Measurements from ENCODE around the gene GUCA2B. TPM values are rescaled to one million over a fixed set of nuclear protein-coding genes. Genes with fewer than 3 reads are reported as not detected.

The GUCA2B gene
- total RNA-seq, 1 donor: not detected

- DNase-seq (ENCODE audit: low read depth in 2 of 3, low spot score in 2 of 3): no peak
These were observed 12.5 kb downstream of the GUCA2B start for GRCh38 chr1:42165511-42166210.

- no peak for DNase-seq (ENCODE audit: low read depth in 2 of 3, low spot score in 2 of 3)
These were observed 14.6 kb downstream of the GUCA2B start for GRCh38 chr1:42167611-42168390.

- DNase-seq (ENCODE audit: low read depth in 2 of 3, low spot score in 2 of 3): no peak
These were observed 15.1 kb downstream of the GUCA2B start for GRCh38 chr1:42168391-42168670.

GRCh38 chr1:42168763-42169162 is 15.6 kb downstream of the GUCA2B start:
- DNase-seq (ENCODE audit: low read depth in 2 of 3, low spot score in 2 of 3): no peak

- DNase-seq (ENCODE audit: low read depth in 2 of 3, low spot score in 2 of 3): no peak
These were observed 17.8 kb downstream of the GUCA2B start for GRCh38 chr1:42170779-42171621.

GRCh38 chr1:42171679-42172266 is 18.6 kb downstream of the GUCA2B start:
- DNase-seq (ENCODE audit: low read depth in 2 of 3, low spot score in 2 of 3): no peak

GRCh38 chr1:42172381-42173133 is 19.3 kb downstream of the GUCA2B start:
- no peak for DNase-seq (ENCODE audit: low read depth in 2 of 3, low spot score in 2 of 3)

- peak; percentile 51 to 68 (median 51) for DNase-seq (ENCODE audit: low read depth in 2 of 3, low spot score in 2 of 3)
These were observed 20.1 kb downstream of the GUCA2B start for GRCh38 chr1:42173155-42173933.

GRCh38 chr1:42173961-42174735 is 20.9 kb downstream of the GUCA2B start:
- DNase-seq (ENCODE audit: low read depth in 2 of 3, low spot score in 2 of 3): no peak

- no peak for DNase-seq (ENCODE audit: low read depth in 2 of 3, low spot score in 2 of 3)
These were observed 22.3 kb downstream of the GUCA2B start for GRCh38 chr1:42175314-42176054.

GRCh38 chr1:42176902-42177519 is 23.8 kb downstream of the GUCA2B start:
- peak in 2 of 3 donors; percentile 32 to 48 for DNase-seq (ENCODE audit: low read depth in 2 of 3, low spot score in 2 of 3)

- no peak for DNase-seq (ENCODE audit: low read depth in 2 of 3, low spot score in 2 of 3)
These were observed 24.4 kb downstream of the GUCA2B start for GRCh38 chr1:42177541-42177981.

- DNase-seq (ENCODE audit: low read depth in 2 of 3, low spot score in 2 of 3): no peak
These were observed 25.0 kb downstream of the GUCA2B start for GRCh38 chr1:42178249-42178648.

GRCh38 chr1:42179275-42179674 is 26.1 kb downstream of the GUCA2B start:
- DNase-seq (ENCODE audit: low read depth in 2 of 3, low spot score in 2 of 3): peak in 1 of 3 donors; percentile 36

- no peak for DNase-seq (ENCODE audit: low read depth in 2 of 3, low spot score in 2 of 3)
These were observed 26.7 kb downstream of the GUCA2B start for GRCh38 chr1:42179900-42180329.

GRCh38 chr1:42181687-42182086 is 28.5 kb downstream of the GUCA2B start:
- no peak for DNase-seq (ENCODE audit: low read depth in 2 of 3, low spot score in 2 of 3)

- no peak for DNase-seq (ENCODE audit: low read depth in 2 of 3, low spot score in 2 of 3)
These were observed 30.2 kb downstream of the GUCA2B start for GRCh38 chr1:42183210-42183956.

Data from hematopoietic multipotent progenitor cell (in vitro differentiated cells).